ENCODE measurements around the gene ACAD10. TPM values are rescaled to one million over a fixed set of nuclear protein-coding genes. Genes with fewer than 3 reads are reported as not detected.

ACAD10 gene
- total RNA-seq, 4 donors from 2014 or later: 58.5 to 102 (median 80.6) TPM

DNA sequence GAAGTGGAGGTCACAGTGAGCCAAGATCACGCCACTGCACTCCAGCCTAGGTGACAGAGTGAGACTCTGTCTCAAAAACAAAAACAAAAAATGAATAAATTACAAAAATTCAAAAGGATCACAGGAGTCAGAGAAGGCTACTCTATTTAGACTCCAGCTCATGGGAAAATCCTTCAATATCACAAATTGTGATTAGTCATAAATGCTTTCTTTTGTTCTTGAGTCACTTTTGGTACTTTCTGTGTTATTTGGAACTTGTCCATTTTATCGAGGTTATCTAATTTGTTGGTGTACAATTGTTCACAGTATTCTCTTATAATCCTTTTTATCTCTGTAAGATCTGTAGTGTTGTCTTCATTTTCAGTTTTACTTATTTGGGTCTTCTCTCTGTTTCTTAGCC, 99.8 kb downstream of the ACAD10 start:
- Histone ChIP-seq H3K36me3 (peaks cover 0 to 88% (median 0%) of the 10 kb centered on the region in 3 donors), H3K27ac (no peak overlapping the region), H3K4me1 (no peaks in the 10 kb centered on the region), H3K4me3 (no peak overlapping the region), H3K27me3 (no peaks in the 10 kb centered on the region), H3K9me3 (no peaks in the 10 kb centered on the region)
- no peak for TF ChIP-seq POLR2A (IDR thresholded peaks at IDR 0.05)
- TF ChIP-seq, protein P1, sequence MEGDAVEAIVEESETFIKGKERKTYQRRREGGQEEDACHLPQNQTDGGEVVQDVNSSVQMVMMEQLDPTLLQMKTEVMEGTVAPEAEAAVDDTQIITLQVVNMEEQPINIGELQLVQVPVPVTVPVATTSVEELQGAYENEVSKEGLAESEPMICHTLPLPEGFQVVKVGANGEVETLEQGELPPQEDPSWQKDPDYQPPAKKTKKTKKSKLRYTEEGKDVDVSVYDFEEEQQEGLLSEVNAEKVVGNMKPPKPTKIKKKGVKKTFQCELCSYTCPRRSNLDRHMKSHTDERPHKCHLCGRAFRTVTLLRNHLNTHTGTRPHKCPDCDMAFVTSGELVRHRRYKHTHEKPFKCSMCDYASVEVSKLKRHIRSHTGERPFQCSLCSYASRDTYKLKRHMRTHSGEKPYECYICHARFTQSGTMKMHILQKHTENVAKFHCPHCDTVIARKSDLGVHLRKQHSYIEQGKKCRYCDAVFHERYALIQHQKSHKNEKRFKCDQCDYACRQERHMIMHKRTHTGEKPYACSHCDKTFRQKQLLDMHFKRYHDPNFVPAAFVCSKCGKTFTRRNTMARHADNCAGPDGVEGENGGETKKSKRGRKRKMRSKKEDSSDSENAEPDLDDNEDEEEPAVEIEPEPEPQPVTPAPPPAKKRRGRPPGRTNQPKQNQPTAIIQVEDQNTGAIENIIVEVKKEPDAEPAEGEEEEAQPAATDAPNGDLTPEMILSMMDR (IDR thresholded peaks at IDR 0.05): no peak
- DNase-seq: no peak

DNA sequence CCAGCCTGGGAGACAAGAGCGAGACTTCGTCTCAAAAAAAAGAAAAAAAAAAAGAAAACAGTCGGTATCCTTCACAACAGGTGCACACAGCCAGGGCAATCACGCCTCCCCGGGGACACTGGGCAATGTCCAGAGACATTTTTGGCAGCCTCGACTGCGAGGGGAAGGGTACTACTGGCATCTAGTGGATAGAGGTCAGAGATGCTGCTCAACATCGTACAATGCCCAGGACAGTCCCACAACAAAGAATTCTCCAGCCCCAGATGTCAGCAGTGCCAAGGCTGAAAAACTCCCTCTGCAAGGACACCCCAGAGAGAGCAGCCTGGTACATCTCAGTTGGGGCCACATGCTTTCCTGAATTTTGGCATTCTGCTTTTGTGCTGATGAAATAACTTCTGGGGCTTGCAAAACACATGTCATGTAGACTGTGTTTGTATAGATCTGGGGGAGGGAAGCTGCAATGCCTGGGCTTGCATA, 102.4 kb downstream of the ACAD10 start:
- TF ChIP-seq, protein P1 (IDR thresholded peaks at IDR 0.05): peak in 4 of 6 experiments; percentile 38 to 62 (median 47)
- TF ChIP-seq POLR2A (IDR thresholded peaks at IDR 0.05): no peak
- H3K4me1 ChIP-seq: peaks cover 0 to 11% (median 0%) of the 10 kb centered on the region in 4 donors
- DNase-seq: peak in 2 of 3 donors; percentile 51 to 65
- H3K4me3 ChIP-seq: no peak overlapping the region
- no peak overlapping the region for H3K27ac ChIP-seq
- H3K9me3 ChIP-seq: no peaks in the 10 kb centered on the region
- H3K36me3 ChIP-seq: peaks cover 0 to 93% (median 0%) of the 10 kb centered on the region in 3 donors
- no peaks in the 10 kb centered on the region for H3K27me3 ChIP-seq

DNA sequence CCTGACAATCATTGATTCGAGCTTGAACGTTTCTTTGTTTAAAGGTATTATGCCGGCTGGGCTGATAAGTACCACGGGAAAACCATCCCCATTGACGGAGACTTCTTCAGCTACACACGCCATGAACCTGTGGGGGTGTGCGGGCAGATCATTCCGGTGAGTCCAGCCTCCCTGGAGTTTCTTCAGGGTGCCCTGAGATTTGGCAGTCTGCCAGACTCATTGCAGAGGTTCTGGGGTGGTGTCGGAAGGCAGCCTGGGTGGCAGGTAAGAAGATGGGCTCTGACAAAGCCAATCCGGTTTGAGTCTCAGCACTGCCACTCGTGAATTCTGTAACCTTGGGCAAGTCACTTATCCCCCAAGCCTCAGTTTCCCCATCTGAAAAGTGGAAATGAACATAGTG, 103.9 kb downstream of the ACAD10 start:
- Histone ChIP-seq H3K4me1 (peaks cover 0 to 11% (median 0%) of the 10 kb centered on the region in 4 donors), H3K36me3 (peaks cover 0 to 93% (median 0%) of the 10 kb centered on the region in 3 donors), H3K27ac (no peak overlapping the region), H3K4me3 (no peak overlapping the region), H3K27me3 (no peaks in the 10 kb centered on the region), H3K9me3 (no peaks in the 10 kb centered on the region)
- DNase-seq: no peak
- TF ChIP-seq POLR2A (IDR thresholded peaks at IDR 0.05): no peak
- TF ChIP-seq, protein P1 (IDR thresholded peaks at IDR 0.05): no peak

DNA sequence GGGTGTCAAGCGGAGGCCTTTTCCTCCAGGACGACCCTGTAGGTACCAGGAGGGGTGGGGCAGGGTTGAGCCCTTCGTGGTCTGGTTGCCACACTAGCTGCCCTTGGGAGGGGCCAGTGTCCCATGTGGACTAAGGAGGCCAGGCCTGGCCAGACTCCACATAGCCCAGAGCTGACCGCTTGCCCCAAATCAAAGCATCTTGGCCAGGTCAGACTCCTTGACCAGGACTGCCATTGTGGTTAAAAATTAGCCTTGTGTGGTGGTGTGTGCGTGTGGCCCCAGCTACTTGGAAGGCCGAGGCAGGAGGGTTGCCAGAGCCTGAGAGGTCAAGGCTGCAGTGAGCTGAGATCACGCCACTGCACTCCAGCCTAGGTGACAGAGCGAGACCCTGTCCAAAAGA, 105.7 kb downstream of the ACAD10 start:
- peaks cover 0 to 95% (median 0%) of the 10 kb centered on the region in 3 donors for H3K36me3 ChIP-seq
- no peaks in the 10 kb centered on the region for H3K9me3 ChIP-seq
- no peaks in the 10 kb centered on the region for H3K27me3 ChIP-seq
- TF ChIP-seq, protein P1 (IDR thresholded peaks at IDR 0.05): no peak
- no peak for TF ChIP-seq POLR2A (IDR thresholded peaks at IDR 0.05)
- peak overlapping the region in 3 of 4 donors; percentile 32 to 81 (median 69) for H3K27ac ChIP-seq
- DNase-seq: peak in 1 of 3 donors; percentile 49
- H3K4me3 ChIP-seq: no peak overlapping the region
- peaks cover 0 to 11% (median 0%) of the 10 kb centered on the region in 4 donors for H3K4me1 ChIP-seq

DNA sequence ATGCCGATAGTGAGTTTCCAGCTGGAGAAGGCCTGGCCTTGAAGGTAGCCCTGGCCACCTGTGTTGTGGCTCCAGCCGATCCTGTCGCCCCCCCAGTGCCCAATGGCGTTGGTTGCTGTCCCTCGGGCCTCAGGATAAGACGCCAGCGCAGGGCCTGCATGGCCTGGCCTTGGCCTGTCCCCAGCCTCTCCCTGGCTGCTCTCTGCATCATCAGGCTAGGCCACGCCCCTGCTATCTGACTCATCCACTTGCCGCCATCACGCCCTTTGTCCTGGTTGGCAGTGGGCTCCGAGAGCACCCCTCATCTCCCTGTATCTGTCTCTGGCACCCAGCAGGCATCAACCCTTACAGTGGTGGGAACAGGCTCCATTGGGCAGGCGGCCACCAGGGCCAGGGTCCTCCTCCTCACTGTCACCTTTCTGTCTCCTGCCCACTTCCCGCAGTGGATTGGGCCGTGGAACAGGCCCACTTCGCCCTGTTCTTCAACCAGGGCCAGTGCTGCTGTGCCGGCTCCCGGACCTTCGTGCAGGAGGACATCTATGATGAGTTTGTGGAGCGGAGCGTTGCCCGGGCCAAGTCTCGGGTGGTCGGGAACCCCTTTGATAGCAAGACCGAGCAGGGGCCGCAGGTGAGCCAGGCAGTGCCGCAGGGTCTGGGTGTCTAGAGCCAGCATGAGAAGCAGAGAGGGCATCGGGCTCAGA, 106.5 kb downstream of the ACAD10 start:
- Histone ChIP-seq H3K27me3 (no peaks in the 10 kb centered on the region), H3K4me1 (peaks cover 0 to 11% (median 0%) of the 10 kb centered on the region in 4 donors), H3K36me3 (peaks cover 0 to 95% (median 0%) of the 10 kb centered on the region in 3 donors), H3K4me3 (no peak overlapping the region), H3K9me3 (no peaks in the 10 kb centered on the region), H3K27ac (peak overlapping the region in 3 of 4 donors; percentile 32 to 81 (median 69))
- DNase-seq: peak in 2 of 3 donors; percentile 83 to 85
- TF ChIP-seq, protein P1 (IDR thresholded peaks at IDR 0.05): no peak
- no peak for TF ChIP-seq POLR2A (IDR thresholded peaks at IDR 0.05)

Measured in Peyer's patch (tissue), 4 donors.